ENCODE results near the gene ALDH3A2.
A peak's percentile ranks its signal among the peaks of the same experiment; 100 is the strongest.

The ALDH3A2 gene

DNA sequence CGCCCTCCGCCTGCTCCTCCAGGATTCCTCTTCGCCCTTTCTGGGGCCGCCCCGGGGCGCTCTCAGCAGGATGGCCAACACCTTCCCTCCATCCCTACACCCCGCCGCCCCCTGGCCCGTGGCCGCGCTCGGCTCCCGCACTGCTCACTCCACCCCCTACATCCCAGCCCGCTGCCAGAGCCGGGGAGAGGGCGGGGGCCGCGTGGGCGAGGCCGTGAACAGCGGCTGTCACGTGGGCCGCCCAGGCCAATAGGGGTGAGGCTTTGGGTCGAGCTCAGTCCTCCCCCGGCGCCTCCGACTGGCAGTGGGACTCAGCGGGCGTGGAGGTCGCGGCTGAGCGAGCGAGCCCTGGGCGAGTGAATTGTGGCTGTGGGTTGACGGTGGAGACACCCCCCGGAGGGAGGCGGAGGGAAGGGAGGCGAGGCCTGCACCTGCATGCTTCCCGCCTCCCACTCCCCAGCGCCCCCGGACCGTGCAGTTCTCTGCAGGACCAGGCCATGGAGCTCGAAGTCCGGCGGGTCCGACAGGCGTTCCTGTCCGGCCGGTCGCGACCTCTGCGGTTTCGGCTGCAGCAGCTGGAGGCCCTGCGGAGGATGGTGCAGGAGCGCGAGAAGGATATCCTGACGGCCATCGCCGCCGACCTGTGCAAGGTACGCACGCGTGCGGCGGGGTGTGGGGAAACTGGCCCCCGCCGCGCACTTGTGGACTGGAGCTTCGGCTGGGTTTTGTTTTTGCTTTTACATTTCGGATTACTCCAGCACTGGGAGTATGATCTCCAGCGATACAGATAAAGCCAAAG is at the start of gene ALDH3A2:
TSS of gene ALDH3A2 (plus strand) at position 277 of the 799 bp plus-strand sequence. CDS start at position 498, 221 bp downstream.
- DNase-seq (ENCODE audit: low spot score), result peak; percentile 96

DNA sequence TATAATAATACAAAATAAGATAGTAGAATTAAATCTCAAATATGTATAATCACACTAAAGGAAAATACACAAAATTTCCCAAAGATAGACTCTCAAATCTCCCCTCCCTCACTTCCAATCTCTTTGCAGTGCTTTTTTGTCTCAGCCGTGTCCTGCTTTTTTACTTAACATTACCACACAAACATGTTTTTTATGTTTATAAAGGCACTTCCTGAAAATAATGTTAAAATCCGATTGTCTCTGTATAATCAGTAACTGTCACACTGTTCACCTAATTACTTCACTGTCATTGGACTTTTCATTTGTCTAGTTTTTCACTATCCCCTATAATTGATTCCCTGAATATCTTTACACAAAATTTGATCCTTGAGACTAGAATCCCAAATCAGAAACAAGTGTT is 38.2 kb upstream of the ALDH3A2 start:
- DNase-seq (ENCODE audit: low spot score), result no peak

DNA sequence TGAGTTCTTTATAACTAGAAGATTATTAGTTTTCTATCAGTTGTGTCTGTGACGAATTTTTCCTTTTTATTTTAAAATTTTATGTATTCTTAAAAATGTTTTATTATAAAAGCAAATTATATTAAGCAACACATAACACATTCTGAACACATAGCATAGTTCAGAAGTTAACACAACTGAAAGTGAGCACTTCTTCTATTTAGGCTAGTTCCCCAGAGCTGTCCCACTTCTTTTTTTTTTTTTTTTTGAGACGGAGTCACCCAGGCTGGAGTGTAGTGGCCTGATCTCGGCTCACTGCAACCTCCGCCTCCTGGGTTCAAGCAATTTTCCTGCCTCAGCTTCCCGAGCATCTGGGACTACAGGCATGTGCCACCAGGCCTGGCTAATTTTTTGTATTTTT is 37.7 kb upstream of the ALDH3A2 start:
- no peak for DNase-seq (ENCODE audit: low spot score)

DNA sequence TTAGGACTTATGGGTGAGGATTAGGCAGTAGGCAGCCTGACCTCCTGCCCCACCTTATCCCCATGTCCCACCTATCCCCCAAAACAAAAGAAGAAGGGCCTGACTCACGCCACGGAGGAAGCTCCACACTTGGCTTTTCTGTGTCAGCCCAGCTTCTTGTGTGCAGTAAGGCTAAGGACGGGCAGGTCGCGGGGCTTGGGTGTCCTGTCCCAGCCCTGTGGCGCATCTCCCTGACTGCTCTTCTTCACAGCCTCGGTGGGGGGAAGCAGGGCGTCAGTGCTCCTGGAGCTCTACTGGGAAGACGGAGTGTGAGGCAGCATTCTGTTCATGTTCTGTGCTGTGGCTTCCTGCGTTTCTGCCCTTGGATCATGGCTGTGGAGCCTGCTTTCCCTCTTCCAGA is 34.6 kb upstream of the ALDH3A2 start:
- no peak for DNase-seq (ENCODE audit: low spot score)

DNA sequence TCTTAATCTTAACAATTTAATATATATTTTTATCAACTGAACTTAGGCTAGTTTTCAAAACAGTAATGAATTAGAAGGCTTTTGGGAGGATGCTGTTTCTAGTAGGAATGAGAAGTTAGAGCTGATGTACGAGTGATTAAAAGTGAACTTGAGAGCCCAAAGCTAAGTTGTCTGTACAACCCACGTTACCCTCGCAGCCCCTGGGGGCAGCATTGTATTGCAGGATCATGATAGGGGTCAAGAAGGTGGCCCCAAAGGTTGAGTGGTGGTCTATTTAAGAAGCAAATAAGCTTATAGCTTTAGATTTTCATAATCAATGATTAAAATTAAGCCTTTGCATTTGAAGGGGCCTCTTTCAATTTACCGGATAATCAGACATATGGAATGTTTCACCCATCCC is 33.7 kb upstream of the ALDH3A2 start:
- no peak for DNase-seq (ENCODE audit: low spot score)

DNA sequence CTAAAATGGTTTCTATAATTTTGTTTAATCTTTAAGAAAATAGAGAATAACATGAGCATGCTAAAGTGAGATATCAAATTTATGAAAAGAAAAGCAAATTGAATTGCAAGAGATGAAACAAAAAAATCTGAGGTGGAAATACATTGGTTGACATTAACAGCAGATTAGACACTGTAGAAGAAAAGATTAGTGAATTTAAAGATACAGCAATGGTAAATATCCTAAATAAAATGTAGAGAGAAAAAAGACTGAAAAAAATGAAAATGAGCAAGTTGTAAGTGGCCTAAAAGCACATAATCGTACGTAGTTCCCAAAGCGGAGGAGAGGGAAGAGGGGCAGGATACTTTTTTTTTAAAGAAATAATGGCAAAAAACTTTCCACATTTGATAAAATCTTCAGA is 30.5 kb upstream of the ALDH3A2 start:
- no peak for DNase-seq (ENCODE audit: low spot score)

DNA sequence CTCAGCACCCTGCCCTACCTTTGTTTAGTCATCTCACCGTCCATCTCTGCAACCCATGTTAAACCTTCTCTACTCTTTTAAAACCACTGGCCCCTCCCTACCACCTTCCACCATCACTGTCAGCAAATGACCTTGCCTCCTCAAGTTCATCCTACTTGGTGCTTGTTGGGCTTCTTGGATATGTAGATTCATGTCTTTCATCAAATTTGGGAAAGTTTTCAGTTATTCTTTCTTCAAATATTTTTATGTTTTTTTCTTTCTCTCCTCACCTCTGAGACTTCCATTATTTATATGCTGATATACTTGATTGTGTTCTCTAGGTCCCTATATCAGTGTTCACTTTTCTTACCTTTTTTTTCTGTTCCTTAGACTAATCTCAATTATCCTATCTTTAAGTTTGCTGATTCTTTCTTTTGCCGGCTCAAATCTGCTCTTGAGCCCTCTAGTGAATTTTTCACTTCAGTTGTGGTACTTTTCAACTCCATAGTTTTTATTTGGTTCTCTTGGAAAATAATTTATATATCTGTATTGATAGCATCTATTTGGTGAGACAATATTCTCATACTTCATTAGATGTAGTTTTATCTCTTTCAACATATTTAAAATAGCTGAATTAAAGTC is 28.7 kb upstream of the ALDH3A2 start:
- DNase-seq (ENCODE audit: low spot score), result no peak

DNA sequence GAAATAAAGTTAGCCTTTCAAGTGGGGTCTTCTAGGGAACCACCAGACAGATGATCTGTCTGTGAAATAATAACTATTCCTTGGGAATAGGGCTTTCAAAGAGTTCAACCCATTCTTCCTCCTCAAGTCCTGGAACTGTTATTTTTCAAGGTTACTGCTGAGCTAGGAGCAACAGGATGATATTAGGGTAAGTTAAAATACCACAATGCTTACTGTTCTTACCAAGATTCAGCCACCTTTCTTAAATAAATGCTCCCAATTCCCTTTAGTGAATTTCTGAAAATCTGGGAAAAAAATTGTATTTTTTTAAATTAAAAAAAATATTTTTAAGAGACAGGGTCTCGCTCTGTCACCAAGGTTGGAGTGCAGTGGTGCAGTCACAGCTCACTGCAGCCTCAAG is 26.9 kb upstream of the ALDH3A2 start:
- DNase-seq (ENCODE audit: low spot score), result no peak

DNA sequence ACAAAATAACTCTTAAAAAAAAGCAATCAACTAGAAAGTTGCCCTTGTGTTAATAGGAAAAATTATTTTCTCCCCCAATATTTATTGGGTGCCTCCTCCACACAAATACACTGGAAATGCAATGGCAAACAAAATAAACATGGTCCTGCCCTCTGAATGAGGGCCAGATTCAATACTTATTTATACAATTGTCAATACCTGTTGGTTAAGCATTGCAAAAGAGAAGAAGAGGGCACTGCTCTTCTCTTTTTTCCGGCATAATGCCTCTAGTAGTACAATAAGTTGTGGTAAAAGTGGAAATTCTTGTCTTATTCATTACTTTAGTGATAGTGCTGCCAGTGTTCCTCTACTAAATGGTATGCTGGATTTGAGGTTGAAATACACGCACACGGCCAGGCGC is 22.5 kb upstream of the ALDH3A2 start:
- no peak for DNase-seq (ENCODE audit: low spot score)

DNA sequence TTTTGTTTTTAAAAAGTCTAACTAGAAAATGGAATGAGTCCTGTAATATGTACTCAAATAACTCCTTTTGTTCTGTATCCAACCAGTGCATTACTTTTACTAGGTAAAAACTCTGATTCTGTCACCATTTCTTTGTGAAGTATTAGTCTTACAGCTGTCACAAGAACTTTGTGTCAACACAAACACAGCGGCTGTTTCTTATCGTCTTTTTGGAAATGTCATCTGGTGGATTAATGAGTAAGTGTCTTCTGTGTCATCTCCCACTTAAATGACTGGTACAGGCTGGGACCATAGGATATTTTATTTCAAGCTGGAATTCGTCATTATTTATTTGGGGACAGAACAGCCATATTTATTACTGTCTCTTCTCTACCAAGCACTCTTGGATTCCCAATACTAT is 19.1 kb upstream of the ALDH3A2 start:
- DNase-seq (ENCODE audit: low spot score), result no peak

DNA sequence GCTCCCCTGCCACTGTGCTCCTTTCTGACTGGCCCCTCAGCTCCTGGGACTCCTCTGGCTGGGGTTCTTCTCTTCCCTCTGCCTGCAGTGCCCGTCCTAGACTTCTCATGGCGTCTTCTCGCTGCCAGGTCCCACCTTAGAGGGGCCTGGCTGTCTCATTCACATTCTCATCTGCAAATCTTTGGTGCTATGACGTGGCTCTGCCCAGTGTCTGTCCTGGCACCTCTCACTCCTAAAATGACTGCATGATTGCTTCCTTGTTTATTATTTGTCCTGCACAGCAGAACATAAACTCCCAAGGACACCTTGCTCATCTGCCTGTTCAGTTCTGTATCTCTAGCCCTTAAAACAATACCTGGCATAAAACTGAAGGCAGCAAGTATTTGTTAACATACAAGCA is 18.5 kb upstream of the ALDH3A2 start:
- DNase-seq (ENCODE audit: low spot score), result no peak

DNA sequence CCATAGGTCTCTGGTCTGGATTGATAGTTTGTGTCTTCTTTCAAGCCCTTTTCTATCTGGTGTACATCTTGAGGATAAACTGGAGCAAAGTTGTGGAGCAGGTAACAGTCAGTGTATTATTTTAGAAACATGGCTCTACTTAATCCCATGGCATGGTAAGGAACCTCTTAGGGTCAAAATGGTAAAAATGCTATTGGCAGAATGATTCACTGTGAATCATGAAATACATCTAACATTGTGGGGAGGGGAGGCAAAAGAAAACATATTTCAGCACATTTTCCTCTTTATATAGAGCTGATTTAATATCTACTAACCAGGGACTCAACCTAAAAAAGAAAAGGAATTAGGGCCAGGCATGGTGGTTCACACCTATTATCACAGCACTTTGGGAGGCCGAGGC is 17.9 kb upstream of the ALDH3A2 start:
- DNase-seq (ENCODE audit: low spot score), result no peak

DNA sequence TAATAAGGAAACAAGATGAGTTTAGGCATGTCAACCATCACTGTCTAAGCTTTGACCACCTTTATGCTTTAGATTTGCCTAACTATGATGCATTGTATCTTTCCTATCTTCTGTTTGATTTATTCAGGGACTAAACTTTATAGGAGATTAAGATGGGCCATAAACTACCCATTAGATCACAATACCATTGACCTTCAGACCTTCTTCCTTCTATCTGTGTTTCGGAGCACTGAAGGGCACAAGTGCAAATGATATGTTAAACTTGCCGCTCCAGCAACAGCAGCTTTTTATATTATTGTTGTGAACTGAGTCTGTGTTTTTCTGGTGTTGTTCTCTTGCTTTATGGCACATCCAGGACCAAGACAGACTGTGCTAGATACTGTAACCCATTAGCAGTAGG is 16.6 kb upstream of the ALDH3A2 start:
- DNase-seq (ENCODE audit: low spot score), result no peak

DNA sequence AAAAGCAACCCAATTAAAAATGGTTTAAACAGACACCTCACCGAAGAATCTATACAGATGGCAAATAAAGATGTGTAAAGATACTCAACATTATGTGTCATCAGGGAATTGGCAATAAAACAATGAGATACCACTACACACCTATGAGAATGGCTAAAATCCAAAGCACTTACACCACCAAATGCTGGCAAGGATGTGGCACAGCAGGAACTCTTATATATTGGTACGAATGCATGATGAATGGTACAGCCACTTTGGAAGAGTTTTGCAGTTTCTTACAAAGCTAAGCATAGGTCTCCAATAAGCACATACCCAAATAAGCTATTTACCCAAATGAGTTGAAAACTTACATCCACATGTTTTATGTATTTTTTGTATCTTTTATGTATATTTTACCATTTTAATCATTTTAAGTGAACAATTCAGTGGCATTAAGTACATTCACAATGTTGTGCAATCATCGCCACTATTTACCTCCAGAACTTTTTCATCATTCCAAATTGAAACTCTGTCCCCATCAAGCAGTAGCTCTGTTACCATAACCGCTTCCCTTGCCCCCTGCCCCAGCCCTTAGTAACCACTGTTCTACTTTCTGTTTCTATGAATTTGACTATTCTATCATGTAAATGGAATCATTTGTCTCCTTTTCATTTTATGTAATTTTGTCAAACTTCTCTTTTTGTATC is 6.7 kb upstream of the ALDH3A2 start:
- no peak for DNase-seq (ENCODE audit: low spot score)

DNA sequence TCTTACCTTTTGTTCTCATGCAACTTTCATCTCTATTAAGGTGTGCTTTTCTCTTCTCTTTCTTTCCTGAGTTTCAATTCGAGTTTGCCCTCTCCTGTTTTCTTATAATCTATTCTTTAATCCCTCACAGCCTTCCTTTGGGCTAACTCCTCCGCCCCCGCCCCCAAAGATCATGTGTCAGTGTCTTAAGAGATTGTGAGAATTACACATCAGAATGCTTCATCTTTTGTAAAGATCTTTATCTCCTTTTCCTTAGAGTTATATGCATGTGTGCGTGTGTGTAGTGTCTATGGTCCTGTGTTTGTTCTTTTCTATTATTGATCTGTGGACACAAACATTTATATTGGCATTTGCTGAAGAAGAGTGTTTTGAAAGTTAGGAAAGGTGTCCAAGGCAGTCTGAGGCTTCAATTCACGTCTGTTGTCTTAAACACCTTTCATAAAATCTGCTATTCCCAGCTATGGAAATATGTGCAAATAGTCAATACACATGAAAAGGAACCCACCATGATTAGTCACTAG is 6.1 kb upstream of the ALDH3A2 start:
- no peak for DNase-seq (ENCODE audit: low spot score)

DNA sequence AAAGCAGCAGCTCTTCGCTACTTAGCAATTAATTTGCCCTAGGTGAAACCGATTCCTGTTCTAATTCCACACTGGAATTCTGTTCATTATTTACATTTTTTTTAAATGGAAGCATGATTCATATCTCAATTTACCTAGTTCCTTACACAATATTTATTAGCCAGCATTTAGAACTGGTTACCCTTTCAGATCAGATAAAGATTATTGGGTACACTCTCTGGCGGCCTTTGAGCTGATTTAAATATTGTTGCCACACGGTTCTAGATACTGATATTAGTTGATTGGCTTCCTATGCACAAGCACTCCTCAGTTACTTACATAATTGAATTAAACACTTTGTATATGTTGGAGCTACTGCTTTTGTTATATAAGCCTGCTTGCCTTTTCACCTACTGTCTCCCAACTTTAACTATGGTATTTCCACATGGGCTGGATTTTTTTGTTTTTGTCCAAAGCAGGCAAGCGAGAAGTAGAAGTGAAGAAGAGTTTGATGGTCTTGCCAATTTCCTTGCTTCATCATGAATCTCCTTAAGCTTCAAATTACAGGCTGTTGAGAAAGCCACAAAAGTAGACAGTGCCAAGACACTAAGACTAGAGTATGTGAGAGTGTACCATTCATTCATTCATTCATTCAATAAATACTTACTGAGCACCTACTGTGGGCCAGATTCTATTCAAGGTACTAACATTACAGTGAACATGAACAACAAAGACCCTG is 3.9 kb upstream of the ALDH3A2 start:
- DNase-seq (ENCODE audit: low spot score), result no peak

DNA sequence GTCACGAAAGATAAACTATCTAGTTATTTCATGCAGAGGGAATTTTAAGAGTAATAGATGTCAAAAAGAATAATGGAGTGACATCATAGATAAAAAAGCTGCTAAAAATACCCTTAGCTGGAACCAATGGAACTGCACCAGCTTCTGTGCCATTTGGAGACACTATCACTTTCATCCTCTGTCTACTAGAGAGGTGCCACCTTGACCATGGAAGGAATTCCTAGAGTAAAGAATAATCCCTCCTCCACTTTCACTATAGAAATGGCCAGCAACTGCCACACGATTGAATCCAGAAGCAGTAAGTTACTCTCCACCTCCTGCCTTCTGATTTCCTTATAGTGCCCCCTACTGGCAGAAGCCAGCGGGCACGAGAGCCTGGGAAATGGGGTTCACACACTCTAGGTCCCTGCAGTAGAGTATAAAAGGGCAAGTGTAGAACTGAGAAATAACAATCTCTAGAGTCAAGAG is 2.8 kb upstream of the ALDH3A2 start:
- DNase-seq (ENCODE audit: low spot score), result peak; percentile 84

DNA sequence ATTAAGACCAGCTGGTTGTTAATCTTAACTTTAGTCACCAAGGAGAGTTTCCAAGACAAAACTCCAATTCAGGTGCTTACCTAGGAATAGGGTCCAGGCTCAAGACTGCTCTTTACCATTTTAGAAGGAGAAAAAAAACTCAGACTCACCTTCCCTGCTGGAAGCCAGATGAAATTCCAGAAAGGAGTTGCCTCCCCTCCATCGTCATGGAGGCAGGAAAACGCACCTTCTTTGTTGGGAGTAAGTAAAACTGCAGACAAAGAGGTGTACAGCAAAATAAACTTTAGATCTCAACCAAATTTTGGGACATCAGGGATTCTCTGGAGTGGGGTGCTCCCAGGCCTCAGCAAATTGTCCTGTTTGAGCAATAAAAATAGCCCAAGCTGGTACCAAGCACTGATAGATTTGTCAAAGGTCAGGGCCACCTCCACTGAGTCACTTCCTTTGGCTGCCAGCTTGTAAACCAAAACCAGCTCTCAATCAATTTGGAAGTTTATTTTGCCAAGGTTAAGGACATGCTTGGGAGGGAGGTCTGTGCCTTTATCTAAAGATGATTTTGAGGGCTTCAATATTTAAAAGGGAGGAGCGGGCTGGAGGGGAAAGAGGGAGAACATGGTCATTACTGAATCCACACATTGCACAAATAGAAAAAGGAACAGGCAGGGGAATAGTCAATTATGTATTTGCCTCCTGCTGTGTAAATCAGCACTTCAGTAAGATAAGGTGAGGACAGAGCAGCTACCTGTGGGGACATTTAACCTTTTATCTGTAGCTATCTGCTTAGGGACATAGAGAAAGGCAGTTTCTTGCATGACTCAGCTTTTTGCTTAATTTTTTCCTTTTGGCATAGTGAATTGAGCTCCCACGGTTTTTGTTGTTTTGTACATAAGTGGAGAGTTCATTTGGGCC is 1.5 kb upstream of the ALDH3A2 start:
- peak; percentile 5 for DNase-seq (ENCODE audit: low spot score)

DNA sequence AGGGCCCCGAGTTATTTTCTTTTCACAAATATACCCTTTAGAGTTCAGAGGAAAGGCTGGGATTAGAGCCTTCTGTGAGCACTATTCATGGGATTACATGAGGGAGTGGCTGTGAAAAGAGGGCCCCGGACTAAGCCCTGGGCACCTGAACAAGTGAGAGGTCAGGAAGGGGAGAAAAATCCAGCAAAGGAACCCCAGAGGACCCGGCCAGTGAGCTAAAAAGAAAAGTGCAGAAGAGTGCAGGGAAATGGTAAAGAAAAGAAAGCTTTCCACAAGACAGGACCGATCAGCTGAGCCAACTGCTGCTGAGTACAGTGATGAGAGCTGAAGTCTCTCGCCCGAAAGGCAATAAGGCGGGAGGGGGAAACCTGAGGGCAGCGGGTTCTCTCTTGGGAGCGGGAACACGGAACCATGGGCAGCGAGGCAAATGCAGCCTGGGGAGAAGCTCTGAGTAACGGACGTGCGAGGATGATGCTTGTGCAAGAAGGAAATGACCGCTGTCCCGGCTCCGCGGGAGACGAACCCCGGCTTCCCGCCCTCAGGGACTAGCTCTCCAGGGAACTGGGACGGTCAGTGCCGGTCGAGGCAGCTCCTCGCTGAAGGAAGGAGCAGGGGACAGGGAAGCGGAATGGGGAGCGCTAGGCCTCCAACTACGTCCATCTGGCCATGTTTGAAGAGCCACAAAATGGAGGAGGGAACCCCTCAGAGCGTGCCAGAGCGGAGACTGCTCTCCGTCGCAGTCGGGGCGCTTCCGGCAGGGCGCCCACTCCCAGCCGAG is 665 bp upstream of the ALDH3A2 start:
- peak; percentile 72 for DNase-seq (ENCODE audit: low spot score)

DNA sequence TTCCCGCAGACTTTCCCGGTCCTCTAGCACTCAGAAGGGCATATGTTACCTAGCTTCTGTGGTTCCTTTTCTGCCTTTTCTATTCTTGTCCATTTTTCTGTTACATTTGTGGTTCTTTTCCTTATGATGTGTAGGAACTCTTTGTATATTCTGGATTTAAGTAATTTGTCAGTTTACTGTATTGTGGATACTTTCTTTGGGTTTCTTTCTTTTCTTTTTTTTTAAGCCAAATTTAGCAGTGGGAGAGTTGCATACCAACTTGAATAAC is 657 bp downstream of the ALDH3A2 start:
- no peak for DNase-seq (ENCODE audit: low spot score)

DNA sequence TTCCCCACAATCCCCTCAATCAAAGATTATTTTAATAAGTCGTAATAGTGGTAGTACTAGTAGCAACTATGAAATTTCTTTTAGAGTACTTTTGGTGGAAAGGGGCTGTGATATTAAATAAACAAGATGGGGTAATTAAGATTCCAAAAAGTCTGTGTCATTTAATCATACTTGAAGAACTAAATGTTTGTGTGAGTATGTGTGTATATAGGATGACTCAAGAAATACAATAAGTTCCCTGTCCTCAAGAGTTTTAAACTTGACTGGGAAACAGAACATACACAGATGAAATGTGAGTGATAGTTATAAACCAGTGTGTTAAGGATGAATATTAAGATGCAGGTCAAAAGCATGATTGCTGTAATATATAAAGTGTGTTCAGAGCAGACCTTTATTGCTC is 2.3 kb downstream of the ALDH3A2 start:
- no peak for DNase-seq (ENCODE audit: low spot score)

Measured in pons (tissue), 1 donor.